Measurements from ENCODE around the gene BABAM2.

The BABAM2 gene

DNA sequence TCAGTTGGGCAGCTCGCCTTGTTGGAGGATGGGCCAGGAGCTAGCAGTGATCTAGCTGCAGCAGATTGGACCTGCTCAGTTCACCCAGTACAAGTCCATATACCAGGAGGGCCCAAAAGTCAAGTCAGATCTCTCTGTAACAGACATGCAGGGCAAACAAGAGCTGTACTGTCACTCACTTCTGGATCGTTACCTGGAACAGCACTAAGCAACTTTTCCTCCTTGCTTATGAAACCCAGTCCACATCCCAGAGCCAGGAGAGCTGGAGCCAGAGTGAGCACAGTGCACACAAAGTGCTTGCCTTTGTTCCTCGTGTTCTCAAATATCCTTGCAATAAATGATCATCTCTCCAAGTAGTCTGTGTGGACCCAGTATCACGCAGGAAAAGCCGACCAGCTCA lies 258.0 kb downstream of the BABAM2 start:
- H3K4me2 ChIP-seq (ENCODE audit: low read depth, low read length) = no peak overlapping the region
- DNase-seq = no peak
- H3K4me3 ChIP-seq (ENCODE audit: low read length) = no peak overlapping the region
- H3K27me3 ChIP-seq (replicated peaks; ENCODE audit: insufficient read depth, low read length) = no peaks in the 10 kb centered on the region
- no peak overlapping the region for H2AFZ ChIP-seq (ENCODE audit: low read length)
- no peaks in the 10 kb centered on the region for H3K4me1 ChIP-seq (ENCODE audit: low read length)
- no peaks in the 10 kb centered on the region for H3K36me3 ChIP-seq (replicated peaks; ENCODE audit: insufficient read depth, low read length)
- no peak for TF ChIP-seq EZH2phosphoT487 (IDR thresholded peaks at IDR 0.05; ENCODE audit: low read length)
- TF ChIP-seq, protein P1, sequence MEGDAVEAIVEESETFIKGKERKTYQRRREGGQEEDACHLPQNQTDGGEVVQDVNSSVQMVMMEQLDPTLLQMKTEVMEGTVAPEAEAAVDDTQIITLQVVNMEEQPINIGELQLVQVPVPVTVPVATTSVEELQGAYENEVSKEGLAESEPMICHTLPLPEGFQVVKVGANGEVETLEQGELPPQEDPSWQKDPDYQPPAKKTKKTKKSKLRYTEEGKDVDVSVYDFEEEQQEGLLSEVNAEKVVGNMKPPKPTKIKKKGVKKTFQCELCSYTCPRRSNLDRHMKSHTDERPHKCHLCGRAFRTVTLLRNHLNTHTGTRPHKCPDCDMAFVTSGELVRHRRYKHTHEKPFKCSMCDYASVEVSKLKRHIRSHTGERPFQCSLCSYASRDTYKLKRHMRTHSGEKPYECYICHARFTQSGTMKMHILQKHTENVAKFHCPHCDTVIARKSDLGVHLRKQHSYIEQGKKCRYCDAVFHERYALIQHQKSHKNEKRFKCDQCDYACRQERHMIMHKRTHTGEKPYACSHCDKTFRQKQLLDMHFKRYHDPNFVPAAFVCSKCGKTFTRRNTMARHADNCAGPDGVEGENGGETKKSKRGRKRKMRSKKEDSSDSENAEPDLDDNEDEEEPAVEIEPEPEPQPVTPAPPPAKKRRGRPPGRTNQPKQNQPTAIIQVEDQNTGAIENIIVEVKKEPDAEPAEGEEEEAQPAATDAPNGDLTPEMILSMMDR (IDR thresholded peaks at IDR 0.05; ENCODE audit: low read length) = no peak
- no peak for TF ChIP-seq EZH2 (optimal IDR thresholded peaks at IDR 0.05; ENCODE audit: low read depth, low read length)
- H4K20me1 ChIP-seq (ENCODE audit: insufficient read depth, low read length) = no peaks in the 10 kb centered on the region
- no peak overlapping the region for H3K27ac ChIP-seq (ENCODE audit: low read length)
- H3K9ac ChIP-seq (ENCODE audit: low read length) = no peak overlapping the region
- H3K9me3 ChIP-seq (replicated peaks; ENCODE audit: insufficient read depth, low read length) = no peaks in the 10 kb centered on the region
- no peaks in the 10 kb centered on the region for H3F3A ChIP-seq (ENCODE audit: insufficient read depth, low read length)
- H3K79me2 ChIP-seq (ENCODE audit: low read length) = no peaks in the 10 kb centered on the region
- no peaks in the 10 kb centered on the region for H3K9me2 ChIP-seq (replicated peaks; ENCODE audit: insufficient read depth, low read length)

DNA sequence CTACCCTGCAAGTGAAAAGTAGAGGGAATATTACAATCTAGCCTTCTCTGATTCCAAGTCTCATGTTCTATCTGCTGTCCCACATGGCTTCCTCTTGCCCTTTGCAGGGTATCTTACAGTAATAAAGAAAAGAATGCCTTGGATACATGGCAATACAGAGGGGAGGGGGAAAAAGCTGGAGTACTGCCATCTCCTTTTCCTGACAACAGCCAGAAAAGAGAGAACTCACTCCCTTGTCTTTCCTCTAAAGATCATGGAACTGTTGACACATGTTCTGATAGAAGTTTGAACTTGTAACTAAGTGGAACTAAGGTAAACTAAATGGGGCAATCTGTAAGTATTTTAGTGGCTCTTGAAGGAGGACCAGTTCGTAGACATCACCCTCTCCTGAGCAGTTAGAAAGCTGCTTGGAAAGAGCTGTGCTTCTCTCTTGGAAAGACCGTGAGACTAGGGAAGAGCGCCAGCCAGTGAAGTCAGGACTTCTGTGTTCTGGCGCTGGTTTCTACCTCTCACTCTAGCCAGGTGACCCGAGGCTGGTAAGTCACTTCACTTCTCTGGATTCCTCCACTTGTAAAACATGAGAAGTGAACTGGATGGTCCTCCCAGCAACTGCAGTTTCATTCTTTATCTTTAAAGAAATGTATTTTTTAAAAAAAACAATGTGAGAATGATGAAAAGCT lies 259.8 kb downstream of the BABAM2 start:
- H3K4me2 ChIP-seq (ENCODE audit: low read depth, low read length) = no peak overlapping the region
- H3K4me3 ChIP-seq (ENCODE audit: low read length) = no peak overlapping the region
- H3K36me3 ChIP-seq (replicated peaks; ENCODE audit: insufficient read depth, low read length) = no peaks in the 10 kb centered on the region
- H4K20me1 ChIP-seq (ENCODE audit: insufficient read depth, low read length) = no peaks in the 10 kb centered on the region
- H3K9me3 ChIP-seq (replicated peaks; ENCODE audit: insufficient read depth, low read length) = no peaks in the 10 kb centered on the region
- no peak overlapping the region for H3K27ac ChIP-seq (ENCODE audit: low read length)
- no peak overlapping the region for H3K9ac ChIP-seq (ENCODE audit: low read length)
- no peaks in the 10 kb centered on the region for H3K4me1 ChIP-seq (ENCODE audit: low read length)
- no peaks in the 10 kb centered on the region for H3K27me3 ChIP-seq (replicated peaks; ENCODE audit: insufficient read depth, low read length)
- H3K79me2 ChIP-seq (ENCODE audit: low read length) = no peaks in the 10 kb centered on the region
- no peak overlapping the region for H2AFZ ChIP-seq (ENCODE audit: low read length)
- TF ChIP-seq, protein P1 (IDR thresholded peaks at IDR 0.05; ENCODE audit: low read length) = no peak
- no peak for TF ChIP-seq EZH2phosphoT487 (IDR thresholded peaks at IDR 0.05; ENCODE audit: low read length)
- TF ChIP-seq EZH2 (optimal IDR thresholded peaks at IDR 0.05; ENCODE audit: low read depth, low read length) = no peak
- DNase-seq = no peak
- H3K9me2 ChIP-seq (replicated peaks; ENCODE audit: insufficient read depth, low read length) = no peaks in the 10 kb centered on the region
- H3F3A ChIP-seq (ENCODE audit: insufficient read depth, low read length) = no peaks in the 10 kb centered on the region

DNA sequence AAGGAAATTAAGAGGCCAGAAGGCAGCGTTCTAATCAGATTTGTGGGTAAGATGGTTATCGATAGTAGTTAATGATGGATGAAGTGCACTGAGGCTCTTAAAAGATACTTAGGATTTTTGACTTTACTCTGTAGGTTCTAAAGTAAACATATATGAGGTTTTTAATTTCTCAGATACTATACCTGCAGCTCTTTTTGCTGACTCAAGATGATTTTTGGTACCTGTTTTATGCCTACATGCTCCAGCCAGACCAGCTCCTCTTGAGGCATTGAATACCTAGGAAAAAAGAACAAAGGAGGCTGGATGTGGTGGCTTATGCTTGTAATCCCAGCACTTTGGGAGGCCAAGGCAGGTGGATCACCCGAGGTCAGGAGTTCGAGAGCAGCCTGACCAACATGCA lies 260.5 kb downstream of the BABAM2 start:
- Histone ChIP-seq H3K27ac (ENCODE audit: low read length) (no peak overlapping the region), H3K9me2 (replicated peaks; ENCODE audit: insufficient read depth, low read length) (no peaks in the 10 kb centered on the region), H3F3A (ENCODE audit: insufficient read depth, low read length) (no peaks in the 10 kb centered on the region), H3K4me2 (ENCODE audit: low read depth, low read length) (no peak overlapping the region), H3K4me1 (ENCODE audit: low read length) (no peaks in the 10 kb centered on the region), H3K27me3 (replicated peaks; ENCODE audit: insufficient read depth, low read length) (no peaks in the 10 kb centered on the region), H2AFZ (ENCODE audit: low read length) (no peak overlapping the region), H3K9ac (ENCODE audit: low read length) (no peak overlapping the region), H3K4me3 (ENCODE audit: low read length) (no peak overlapping the region), H3K79me2 (ENCODE audit: low read length) (no peaks in the 10 kb centered on the region), H3K36me3 (replicated peaks; ENCODE audit: insufficient read depth, low read length) (no peaks in the 10 kb centered on the region), H4K20me1 (ENCODE audit: insufficient read depth, low read length) (no peaks in the 10 kb centered on the region), H3K9me3 (replicated peaks; ENCODE audit: insufficient read depth, low read length) (no peaks in the 10 kb centered on the region)
- TF ChIP-seq EZH2phosphoT487 (IDR thresholded peaks at IDR 0.05; ENCODE audit: low read length) = no peak
- TF ChIP-seq EZH2 (optimal IDR thresholded peaks at IDR 0.05; ENCODE audit: low read depth, low read length) = no peak
- TF ChIP-seq, protein P1 (IDR thresholded peaks at IDR 0.05; ENCODE audit: low read length) = no peak
- DNase-seq = no peak
